Measurements from ENCODE around the gene TACC2.
"Not testable (repeated sequence)": the region's sequence is repeated elsewhere in the genome, so short reads cannot be mapped to it uniquely, and the experiment has no call there.

The TACC2 gene

DNA sequence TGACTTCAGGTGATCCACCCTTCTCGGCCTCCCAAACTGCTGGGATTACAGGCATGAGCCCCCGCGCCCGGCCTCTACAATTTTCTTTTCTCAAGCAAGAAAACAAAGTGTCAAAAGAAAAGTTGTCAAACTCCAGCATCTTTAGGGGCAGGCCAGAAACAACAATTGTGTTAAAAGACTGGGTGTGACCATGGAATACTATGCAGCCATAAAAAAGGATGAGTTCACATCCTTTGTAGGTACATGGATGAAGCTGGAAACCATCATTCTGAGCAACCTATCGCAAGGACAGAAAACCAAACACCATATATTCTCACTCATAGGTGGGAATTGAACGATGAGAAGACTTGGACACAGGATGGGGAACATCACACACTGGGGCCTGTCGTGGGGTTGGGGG lies 34.3 kb downstream of the TACC2 start:
- not testable (repeated sequence) for DNase-seq (ENCODE audit: low spot score)

DNA sequence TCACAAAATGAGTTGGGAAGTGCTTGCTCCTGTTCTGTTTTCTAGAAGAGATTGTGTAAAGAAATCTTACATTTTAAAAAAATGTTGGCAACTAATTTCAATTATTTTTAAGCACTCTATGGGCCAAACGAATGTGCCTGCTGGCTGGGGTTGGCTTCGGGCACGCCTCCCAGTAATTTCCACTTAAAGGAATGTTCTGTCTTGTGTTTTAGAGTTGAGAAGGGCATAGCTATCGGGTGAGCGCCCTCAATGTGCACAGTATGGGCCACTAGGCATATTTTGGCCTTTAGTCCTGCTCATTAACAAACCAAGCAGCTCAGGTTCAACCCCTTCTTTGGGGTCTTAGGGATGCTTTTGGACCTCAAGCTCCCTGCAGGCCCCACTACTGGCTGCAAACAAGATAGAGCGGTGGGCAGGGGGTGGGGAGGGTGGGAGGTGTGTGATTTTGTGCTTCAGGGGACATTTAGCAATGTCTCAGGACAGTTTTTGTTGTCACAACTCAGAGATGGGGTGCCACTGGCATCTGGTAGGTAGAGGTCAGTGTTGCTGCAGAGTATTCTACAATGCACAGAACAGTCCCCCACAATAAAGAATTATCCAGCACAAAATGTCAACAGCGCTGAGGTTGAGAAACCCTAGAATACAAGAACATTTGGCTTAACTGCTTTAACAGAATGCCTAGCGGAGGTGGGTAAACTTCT lies 40.7 kb downstream of the TACC2 start:
- DNase-seq (ENCODE audit: low spot score), result peak; percentile 40

DNA sequence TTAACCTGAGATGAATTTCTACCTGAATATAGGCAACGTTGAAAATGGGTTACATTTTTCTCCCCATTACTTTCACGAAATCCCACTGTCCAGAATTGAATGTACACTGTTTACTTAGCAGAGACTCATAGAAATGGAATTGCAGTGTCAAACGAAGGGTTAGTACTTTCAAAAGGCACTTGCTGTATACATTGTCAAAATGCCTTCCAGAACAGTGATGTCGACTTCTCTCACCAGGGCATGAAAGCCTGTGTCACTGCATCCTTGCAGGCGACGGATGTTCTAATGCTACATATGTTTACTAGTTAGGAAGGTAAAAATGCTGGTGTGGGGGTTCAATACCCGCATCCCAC lies 41.2 kb downstream of the TACC2 start:
- no peak for DNase-seq (ENCODE audit: low spot score)

DNA sequence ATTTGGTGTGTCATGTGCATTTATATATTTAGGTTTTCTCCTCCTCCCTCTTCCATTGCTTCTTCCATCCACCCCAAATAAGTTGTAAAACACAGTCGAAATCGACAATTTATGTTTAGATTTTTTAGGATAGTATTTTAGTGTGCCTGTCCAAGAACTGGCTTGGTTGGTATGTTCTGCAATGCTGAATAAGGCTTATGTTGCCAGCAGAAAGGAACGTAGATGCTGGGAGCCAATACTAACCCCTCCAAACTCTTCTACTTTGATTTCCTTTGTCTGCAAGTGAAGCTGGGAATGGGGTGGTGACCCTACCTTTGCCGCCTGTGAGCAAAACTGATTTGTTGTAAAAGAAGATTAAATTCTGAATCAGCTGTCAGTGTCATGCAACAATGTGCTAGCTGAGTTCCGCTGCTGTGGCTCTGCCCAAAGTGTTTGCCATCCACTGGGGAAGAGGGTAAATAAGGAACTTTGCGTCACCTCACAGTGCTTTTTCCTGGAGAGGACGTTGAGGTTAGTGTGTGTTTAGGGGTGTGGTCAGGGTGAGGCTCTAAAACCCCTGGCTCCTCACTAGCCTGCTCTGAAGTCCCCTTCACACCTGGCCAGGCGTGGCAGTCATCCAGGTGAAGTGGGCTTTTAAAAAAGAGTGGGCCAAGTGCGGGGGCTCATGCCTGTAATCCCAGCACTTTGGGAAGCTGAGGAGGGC lies 44.4 kb downstream of the TACC2 start:
- no peak for DNase-seq (ENCODE audit: low spot score)

- DNase-seq (ENCODE audit: low spot score), result peak; percentile 43
Observed at GRCh38 chr10:122034149-122034756, 45.3 kb downstream of the TACC2 start.

GRCh38 chr10:122040786-122041185 lies 51.8 kb downstream of the TACC2 start:
- no peak for DNase-seq (ENCODE audit: low spot score)

- no peak for DNase-seq (ENCODE audit: low spot score)
Observed at GRCh38 chr10:122042836-122043235, 53.9 kb downstream of the TACC2 start.

GRCh38 chr10:122044045-122044661 lies 55.2 kb downstream of the TACC2 start:
- DNase-seq (ENCODE audit: low spot score), result no peak

DNA sequence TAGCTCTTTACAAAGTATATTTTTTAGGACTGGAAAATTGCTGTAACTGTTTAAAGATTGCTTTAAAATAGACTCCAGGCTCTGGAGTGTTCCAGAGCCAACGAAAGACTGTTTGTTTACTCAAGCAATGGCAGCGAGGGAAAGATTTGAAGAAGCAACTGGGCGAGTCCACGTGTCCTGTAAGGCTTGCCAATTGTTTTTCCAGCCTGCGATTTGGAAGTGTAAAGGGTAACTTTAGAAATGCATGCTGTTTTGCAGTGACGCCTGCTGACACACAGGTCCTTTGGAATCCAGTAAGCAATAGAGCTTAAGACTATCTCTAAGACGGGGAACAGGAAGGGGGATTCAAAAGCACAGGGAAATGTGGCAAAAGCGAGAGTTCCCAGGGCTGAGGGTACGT lies 55.8 kb downstream of the TACC2 start:
- DNase-seq (ENCODE audit: low spot score), result no peak

- no peak for DNase-seq (ENCODE audit: low spot score)
Observed at GRCh38 chr10:122045212-122045611, 56.2 kb downstream of the TACC2 start.

- no peak for DNase-seq (ENCODE audit: low spot score)
Observed at GRCh38 chr10:122047560-122047959, 58.6 kb downstream of the TACC2 start.

DNA sequence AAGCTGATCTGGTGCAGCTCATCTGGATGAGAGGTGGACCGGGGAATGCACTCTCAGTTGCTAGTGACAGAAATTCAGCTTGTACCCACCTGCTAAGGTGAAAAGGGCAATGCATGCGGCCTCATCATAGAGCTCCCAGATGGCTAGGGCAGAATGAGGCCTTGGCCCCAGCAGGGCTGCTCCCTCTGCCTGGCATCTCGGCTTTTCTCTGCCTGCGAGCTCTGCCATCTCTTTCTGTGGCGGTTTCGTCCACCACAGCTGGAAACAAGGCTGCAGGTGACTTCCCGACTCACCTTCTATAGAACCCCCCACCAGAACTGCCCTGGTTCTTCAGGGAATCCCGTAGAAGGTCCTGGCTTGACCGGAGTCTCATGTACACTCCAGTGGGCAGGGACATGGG lies 60.1 kb downstream of the TACC2 start:
- DNase-seq (ENCODE audit: low spot score), result no peak

DNA sequence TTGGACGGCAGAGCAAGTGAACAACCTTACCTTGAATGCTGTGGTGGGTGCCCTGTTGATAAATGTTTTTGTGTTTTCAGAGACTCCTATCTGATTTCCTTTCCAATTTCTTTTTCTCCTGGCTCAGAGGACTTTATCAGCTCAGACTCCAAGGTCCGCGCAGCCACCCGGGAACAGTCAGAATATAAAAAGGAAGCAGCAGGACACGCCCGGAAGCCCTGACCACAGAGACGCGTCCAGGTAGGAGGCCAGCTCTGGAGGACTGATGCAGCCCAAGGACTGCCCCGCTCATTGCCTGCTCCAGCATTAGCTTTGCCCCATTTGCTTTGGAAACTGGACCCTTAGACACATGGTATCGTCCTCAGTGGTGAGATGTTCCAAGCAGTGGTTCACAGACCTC lies 61.3 kb downstream of the TACC2 start:
- no peak for DNase-seq (ENCODE audit: low spot score)

DNA sequence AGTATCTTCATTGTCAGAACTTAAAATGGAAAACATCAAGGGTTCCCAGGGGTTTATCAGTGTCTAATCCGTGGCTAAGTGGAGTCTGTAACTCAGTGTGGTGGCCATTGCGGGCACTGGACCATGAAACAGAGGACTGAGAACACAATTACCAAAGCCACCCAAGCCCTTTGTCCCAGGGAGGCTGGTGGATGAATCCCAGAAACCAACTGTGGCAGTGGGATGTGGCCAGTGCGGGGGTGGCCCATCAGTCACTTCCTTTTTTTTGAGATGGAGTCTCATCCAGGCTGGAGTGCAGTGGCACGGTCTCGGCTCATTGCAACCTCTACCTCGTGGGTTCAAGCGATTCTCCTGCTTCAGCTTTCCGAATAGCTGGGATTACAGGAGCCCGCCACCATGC lies 61.8 kb downstream of the TACC2 start:
- no peak for DNase-seq (ENCODE audit: low spot score)

GRCh38 chr10:122051609-122052385 lies 62.8 kb downstream of the TACC2 start:
- peak; percentile 84 for DNase-seq (ENCODE audit: low spot score)

DNA sequence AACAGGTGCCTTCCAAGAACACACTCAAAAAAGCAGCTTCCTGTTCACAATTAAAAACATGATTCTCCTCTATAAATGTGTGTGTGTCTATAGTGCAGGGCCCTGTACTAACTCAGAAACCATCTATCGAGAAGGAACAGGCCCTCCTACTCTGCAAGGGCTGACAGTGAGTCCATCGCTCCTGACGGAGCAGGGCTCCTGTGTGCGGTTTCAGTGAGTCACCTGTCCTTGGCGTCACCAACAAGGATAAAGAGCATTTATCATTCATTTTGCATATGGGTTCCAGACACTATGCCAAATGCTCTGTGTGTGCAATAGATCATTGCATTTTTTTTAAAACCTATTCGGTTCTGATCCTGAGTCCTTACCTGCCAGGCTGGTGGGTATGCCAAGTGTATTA lies 63.7 kb downstream of the TACC2 start:
- DNase-seq (ENCODE audit: low spot score), result no peak

GRCh38 chr10:122053314-122053713 lies 64.4 kb downstream of the TACC2 start:
- no peak for DNase-seq (ENCODE audit: low spot score)

DNA sequence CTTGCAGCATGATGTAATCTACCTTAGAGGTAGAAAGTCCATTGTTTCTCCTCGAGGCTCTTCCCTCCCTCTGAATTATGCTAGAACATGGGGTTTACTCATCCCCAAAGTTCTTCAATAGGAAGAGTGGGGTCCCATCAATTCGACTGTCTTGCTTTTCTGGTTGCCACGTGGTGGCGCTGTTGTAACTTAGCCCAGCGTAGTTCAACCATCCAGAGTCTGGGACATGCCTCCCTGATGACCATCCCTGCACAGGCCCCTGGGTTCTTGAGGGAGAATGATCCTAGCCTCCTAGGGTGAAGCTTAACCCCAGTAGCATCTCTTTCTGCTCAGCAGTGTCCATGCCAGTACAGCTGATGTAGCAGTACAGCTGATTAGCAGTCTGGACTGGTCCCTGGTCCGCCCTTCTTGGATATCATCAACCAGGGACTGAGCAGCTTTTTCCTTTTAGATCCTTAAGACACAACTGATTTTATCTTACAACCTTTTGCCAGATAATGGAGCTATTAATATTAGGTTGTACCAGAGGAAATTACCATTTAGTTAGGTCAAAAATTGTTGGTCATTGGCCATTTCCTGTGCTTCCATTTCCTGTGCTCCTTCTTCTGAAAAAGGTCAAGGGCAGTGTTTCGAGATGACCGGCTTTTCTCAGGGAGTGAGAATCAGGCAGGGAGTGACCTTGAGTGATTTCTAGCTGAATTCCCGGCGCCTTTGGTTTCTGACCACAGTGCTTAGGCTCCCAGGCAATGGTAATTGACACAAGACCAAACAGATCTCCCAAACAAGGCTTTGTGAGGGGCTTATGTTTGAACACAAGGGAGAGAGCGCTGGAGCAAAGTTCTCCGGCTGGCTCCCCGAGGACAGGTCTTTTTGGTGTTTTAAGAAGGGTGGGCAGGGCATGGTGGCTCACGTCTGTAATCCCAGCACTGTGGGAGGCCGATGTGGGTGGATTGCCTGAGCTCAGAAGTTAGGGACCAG lies 65.4 kb downstream of the TACC2 start:
- DNase-seq (ENCODE audit: low spot score), result peak; percentile 28

DNA sequence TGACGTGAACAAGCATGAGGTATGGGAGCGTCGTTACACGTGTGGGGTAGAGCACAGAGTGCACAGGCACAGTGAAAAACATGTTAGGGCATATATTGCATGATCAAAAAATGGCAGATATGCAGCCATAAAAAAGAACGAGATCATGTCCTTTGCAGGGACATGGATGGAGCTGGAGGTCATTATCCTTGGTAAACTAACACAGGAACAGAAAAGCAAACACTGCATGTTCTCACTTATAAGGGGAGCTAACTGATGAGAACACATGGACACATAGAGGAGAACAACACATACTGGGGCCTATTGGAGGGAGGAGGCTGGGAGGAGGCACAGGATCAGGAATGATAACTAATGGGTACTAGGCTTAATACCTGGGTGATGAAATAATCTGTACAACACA lies 66.3 kb downstream of the TACC2 start:
- no peak for DNase-seq (ENCODE audit: low spot score)

- DNase-seq (ENCODE audit: low spot score), result no peak
Observed at GRCh38 chr10:122056431-122057094, 67.6 kb downstream of the TACC2 start.

Data from GM03348 (cell line).